Measurements from ENCODE around the gene ADAMTS17.

Gene ADAMTS17

DNA sequence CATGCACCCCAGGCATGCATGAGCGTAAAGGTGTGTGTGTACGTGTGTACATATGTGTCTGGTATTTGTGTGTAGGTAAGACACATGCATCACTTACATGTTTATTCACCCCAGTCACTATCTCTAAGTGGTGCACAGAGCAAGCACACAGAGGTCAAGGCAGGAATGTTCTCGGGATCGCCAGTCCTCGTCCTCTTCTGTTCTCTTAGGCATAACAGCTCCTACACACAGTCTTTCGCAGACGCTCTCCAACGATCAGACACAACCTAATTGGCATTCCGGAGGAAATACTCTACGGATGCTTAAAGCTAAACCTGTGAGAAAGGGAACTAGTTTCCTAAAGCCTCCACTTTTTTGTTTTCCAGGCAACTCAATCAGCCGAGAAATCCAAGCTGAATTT lies 95.9 kb downstream of the ADAMTS17 start:
- no peak for DNase-seq

DNA sequence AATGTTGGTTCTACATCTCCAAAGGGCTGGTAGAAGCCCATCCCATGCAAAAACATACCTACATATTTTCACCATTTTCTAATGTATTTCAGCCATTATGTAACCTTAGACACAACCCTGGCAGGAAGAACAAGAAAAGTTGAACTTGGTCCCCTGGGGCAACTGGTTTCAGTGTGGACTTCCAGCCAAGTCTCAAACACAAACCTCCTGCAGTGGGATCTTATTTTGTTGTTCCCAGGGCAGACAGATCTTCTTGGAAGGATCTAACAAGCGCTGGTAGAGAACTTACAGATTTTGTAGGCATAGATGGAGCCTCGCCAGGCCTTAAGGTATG lies 96.3 kb downstream of the ADAMTS17 start:
- DNase-seq = no peak

GRCh38 chr15:100244796-100245486 lies 96.8 kb downstream of the ADAMTS17 start:
- DNase-seq = no peak

DNA sequence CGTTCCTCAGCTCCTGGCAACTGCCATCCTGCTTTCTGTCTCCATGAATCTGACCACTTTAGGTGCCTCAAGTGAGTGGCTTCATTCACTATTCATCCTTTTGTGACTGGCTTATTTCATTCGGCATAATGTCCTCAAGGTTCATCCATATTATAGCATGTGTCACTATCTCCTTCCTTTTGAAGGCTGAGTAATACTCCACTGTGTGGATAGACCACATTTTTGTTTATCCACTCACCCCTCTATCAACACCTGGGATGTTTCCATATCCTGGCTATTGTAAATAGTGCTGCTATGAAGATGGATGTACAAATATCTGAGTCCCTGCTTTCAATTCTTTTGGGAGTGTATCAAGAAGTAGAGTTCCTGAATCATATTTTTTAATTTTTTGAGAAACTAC lies 98.8 kb downstream of the ADAMTS17 start:
- no peak for DNase-seq

DNA sequence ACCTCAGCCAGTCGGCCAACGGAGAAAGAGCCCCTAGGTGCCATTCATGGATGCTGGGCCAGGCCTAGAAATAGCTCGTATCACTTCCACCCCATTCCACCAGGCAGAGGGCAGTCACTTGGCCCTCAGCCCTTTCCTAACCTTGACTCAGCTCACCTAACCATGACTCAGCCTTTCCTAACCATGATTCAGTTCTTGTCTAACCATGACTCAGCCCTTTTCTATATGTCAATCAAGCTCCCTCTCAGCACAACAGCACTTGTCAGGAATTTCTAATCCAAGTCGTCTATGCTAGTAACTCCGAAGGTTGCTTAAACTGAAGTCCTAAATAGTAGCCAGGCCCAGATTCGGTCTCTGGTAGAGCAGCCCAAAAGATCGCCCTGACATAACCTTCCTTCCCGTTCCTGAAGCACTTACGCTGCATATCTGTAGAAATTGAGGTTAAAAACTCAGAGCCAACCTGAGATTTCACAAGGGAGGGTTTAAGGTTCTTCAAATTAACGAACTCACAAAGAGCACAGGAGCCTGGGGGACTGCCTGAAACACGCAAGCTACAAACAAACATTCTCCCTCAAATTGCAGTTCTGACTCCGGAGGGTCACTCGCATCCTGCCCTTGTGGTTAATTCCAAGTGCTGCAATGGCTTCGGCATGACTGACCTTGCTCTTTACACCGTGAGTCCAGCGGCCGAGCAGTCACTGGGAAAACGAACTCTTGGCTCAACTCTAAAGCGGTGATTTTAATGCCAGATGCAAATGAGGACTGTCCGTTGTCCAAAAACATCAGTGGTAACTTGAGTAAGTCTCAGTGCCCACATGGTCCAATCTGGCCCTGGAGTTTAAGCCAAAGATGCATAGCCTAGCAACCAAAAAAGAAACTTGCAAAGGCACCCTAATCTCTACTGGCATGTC lies 99.9 kb downstream of the ADAMTS17 start:
- no peak for DNase-seq

- no peak for DNase-seq
Observed at GRCh38 chr15:100236981-100237720, 104.6 kb downstream of the ADAMTS17 start.

- DNase-seq = no peak
Observed at GRCh38 chr15:100235030-100235617, 106.7 kb downstream of the ADAMTS17 start.

GRCh38 chr15:100234158-100235029 lies 107.4 kb downstream of the ADAMTS17 start:
- DNase-seq = no peak

DNA sequence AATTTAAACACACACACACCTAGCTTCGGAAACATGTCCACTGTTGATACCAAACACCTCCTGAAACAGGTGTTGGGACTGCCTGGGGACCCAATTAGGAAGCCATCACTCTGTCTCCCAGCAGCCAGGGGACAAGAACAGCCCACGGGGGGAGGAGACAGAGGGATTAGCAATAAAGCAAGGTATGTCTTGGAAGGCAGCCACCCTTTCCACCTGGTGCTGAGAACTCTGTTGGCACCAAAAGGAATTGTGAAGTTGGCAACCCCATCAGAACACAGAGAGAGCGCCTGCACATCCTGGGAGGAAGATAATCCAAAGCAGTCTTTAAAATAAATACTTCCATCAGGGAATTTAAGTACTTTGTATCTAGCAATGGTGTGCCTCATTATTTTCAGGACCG lies 111.0 kb downstream of the ADAMTS17 start:
- no peak for DNase-seq

DNA sequence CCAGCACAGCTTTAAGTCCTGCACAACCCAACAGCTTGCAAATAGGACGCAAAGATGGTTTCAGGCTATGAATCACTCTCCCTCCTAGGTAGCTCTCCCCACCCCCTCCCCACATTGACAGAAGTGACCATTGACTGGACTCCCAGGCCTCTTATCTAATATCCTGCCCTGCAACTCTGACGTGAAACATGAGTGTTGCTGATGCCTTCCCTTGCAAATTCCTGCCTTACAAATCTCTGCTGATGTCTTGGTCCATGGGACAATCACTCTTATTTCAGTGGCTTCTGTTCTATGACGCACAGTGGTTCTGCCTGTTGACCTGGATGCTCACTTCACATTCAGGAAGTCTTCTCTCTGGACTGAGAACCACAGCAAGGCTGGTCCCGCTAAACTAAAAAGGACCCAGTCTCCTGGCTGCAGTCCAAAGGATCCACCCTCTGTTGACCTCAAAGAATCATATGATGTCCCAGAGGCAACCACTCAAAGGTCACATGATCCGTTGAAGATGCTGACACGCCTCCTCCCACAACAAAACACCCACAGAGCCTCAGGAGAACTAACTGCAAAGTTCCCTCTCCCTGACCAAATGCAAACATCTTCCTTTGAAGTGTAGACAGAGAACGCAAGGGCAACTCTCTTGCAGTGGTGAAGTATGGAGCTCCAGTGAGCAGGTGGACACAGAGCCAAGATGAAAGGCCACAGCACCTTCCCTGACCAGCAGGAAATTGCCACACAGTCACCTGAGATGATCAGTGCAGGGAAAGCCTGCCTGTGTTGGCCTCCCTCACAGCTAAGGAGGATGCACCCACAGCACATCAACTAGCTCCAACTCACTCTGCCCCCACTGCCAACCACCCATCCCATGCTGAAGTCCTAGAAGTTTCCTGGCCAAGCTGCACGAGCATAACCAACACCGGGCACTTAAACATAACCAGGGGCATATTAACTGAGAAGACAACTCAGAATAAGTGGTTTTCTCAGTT lies 112.3 kb downstream of the ADAMTS17 start:
- DNase-seq = no peak

DNA sequence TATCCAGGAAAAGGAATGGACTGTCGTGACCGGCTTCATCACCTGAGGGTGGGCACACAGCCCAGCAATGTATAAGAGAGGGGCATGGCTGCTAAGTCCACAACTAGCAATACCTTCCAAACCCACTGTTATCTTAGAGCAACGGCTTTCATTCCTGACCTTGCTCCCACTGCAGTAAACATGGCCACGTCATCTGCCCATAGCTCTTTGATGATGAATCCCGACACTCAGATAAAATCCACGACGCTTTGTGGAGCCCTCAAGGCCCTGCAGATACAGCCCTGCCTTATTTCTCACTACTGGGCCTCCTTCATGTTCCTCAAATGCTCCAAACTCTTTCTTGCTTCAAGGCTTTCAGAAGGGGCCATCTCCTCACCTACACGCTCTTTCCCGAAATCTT lies 114.0 kb downstream of the ADAMTS17 start:
- no peak for DNase-seq

GRCh38 chr15:100226107-100226506 lies 115.7 kb downstream of the ADAMTS17 start:
- DNase-seq = no peak

DNA sequence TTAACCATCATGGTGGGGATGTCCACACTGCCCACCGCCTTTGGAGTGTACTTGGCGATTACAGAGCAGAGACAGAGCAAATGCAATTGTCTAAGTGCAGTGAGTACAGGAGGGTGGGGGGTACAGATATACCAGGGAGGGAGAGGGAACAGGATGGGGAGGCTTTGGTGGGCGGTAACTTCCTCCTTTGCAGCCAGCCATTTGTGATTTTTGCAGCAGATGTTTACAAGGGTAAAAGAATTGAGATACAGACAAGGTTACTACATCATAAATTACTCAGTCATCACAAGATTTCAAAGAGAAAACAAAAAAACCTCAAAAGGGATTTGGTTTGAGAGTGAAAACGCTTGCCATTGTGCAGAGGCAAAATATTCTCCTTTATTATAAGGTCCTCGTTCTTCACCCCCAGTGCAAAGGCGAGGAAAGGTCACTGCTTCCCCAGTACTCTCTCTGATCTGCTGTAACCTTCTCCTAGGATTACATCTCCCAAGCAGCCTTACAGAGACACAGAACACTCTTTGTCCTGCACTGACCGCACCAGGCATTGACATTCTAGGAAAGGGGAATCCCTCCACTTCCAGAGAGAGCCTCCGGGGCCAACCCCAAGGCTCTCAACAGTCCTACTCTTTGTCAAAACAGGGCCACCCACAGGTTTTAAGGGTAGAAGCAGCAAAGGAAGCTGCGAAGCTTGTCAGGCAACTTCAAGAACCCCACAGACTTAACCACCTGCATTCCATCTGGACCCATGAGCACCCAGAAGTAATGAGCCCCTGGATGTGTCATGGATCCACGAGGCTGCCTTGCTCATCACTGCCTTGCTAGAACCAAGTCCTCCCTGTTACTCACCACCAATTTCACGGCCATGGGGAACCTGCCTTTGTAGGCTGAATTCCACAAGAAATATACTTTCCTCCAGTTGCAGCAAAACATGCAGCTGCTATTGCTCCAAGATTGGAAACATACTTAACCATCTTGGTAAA lies 117.3 kb downstream of the ADAMTS17 start:
- no peak for DNase-seq

GRCh38 chr15:100222349-100222715 lies 119.4 kb downstream of the ADAMTS17 start:
- DNase-seq = no peak

GRCh38 chr15:100221471-100222348 lies 120.1 kb downstream of the ADAMTS17 start:
- no peak for DNase-seq

DNA sequence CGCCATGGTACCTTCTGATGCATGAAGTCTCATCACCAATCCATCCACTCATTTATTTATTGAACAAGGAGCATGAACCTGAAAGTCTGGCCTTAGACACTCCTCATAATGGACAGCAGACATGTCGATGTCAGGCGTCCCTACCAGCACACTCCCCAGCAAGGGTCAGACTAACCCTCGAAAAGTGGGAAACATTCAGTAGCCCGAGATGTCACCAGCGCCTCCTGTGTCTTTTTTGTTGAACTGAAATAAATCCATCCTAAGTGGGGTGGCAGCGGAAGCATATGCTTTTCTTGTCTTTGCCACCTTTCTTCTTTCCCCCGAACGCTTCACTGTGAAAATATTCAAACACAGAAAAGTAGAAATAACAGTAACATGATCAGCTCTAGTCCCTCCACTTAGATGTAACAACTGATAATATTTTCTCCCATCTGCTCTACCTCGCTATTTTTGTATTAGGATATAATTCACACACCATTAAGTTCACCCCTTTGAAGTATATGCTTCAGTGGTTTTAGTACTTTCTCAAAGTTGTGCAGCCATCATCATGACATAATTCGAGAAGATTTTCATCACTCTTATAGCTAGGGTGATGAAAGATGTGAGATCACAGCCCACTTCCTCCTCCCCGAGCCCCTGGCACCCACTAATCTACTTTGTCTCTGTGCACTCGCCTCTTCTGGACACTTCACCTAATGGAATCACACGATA lies 121.6 kb downstream of the ADAMTS17 start:
- no peak for DNase-seq

GRCh38 chr15:100218434-100218833 lies 123.3 kb downstream of the ADAMTS17 start:
- DNase-seq = no peak

DNA sequence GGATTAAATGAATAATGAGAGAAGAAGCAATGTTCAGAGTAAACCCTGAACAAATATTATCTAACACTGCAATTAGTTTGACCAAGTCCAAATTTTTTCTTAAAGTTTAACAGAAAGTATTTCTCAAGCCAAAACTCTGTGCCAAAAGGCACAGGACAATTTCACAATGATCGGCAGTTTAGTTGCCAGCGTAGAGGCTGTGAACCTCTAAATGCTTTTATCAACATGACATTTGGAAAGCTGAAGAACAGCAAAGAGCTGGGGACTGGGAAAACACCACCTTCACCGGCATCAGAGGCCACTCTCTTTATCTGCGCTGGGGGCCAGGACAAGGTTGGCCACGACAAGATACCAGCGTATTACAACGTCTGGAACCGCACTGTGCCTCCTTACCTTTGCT lies 125.6 kb downstream of the ADAMTS17 start:
- DNase-seq = no peak
